Measurements from ENCODE around the gene MKX. TPM values are rescaled to one million over a fixed set of nuclear protein-coding genes. Genes with fewer than 3 reads are reported as not detected.

The MKX gene
- total and polyA plus RNA-seq, 9 of the 15 experiments (the other 6 are each of a cell fraction or from before 2014, with no cell fraction given) = 0.07 TPM; not detected in 7

DNA sequence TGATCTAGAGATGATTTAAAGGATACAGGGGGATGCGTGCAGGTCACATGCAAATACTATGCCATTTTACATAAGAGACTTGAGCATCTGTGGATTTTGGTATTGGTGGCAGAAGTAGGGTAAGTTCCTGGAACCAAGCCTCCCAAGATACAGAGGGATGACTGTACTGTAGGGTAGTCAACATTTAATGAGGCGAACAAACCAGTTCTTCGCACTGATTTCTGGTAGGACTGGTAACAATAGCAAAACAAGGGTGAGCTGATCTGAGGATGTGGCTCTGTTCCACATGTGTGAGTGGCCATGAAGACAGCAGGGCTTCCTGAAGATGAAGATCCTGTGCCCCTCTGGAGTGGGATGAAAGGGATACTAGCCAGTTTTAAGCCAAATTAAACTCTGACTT, 36.3 kb downstream of the MKX start:
- Histone ChIP-seq H3K4me3 (no peak overlapping the region), H4K20me1 (replicated peaks; ENCODE audit: control insufficient read depth, insufficient read depth, low read length) (no peaks in the 10 kb centered on the region), H3K9ac (ENCODE audit: insufficient read depth in 1 of 2, low read depth in 2 of 2, low read length in 2 of 2) (no peak overlapping the region), H3K79me2 (ENCODE audit: control insufficient read depth, insufficient read depth, low read length) (no peaks in the 10 kb centered on the region), H3K9me3 (replicated peaks; ENCODE audit: control insufficient read depth, insufficient read depth, low read depth, low read length) (no peaks in the 10 kb centered on the region), H3K9me1 (ENCODE audit: control insufficient read depth, insufficient read depth, low read length) (no peaks in the 10 kb centered on the region), H3K36me3 (ENCODE audit: control insufficient read depth, insufficient read depth, low read length) (no peaks in the 10 kb centered on the region), H3K4me1 (replicated peaks in 1 of 2; ENCODE audit: control insufficient read depth in 2 of 2, insufficient read depth in 2 of 2, low read length in 2 of 2) (no peaks in the 10 kb centered on the region), H3K27ac (ENCODE audit: extremely low read depth, low read depth, low read length) (no peak overlapping the region), H2AFZ (ENCODE audit: low read depth, low read length) (no peak overlapping the region), H3K27me3 (ENCODE audit: control insufficient read depth in 2 of 2, insufficient read depth in 2 of 2, low read length in 2 of 2) (peaks cover 0 to 4% of the 10 kb centered on the region in 2 experiments; a peak in 1 of 5 replicates), H3K4me2 (ENCODE audit: insufficient read depth, low read length) (no peak overlapping the region)
- no peak for TF ChIP-seq ZFX (CRISPR knock-in tag; IDR thresholded peaks at IDR 0.05)
- CTCF ChIA-PET (ENCODE audit: low intra/inter-chr PET ratio) = no interaction called here
- 0% methylated on average over 3 of the region's 3 CpGs for WGBS (ENCODE audit: insufficient coverage, low coverage, missing lambda C conversion rate)
- BruUV-seq (replicated peaks) = no TSS peak
- in situ Hi-C loops (cut with MboI) (no loop called here), intact Hi-C loops (cut with micrococcal nuclease) (no loop called here)
- POLR2A ChIA-PET = interaction anchor here (0.5 kb wide), 1 partner anchor 405 kb away, joined by 3 read pairs; no protein-coding TSS in a partner anchor
- DNase-seq (ENCODE audit: extremely low read depth in 1 of 4, low spot score in 3 of 4) = no peak
- FAIRE-seq = no peak
- no peak for ATAC-seq

DNA sequence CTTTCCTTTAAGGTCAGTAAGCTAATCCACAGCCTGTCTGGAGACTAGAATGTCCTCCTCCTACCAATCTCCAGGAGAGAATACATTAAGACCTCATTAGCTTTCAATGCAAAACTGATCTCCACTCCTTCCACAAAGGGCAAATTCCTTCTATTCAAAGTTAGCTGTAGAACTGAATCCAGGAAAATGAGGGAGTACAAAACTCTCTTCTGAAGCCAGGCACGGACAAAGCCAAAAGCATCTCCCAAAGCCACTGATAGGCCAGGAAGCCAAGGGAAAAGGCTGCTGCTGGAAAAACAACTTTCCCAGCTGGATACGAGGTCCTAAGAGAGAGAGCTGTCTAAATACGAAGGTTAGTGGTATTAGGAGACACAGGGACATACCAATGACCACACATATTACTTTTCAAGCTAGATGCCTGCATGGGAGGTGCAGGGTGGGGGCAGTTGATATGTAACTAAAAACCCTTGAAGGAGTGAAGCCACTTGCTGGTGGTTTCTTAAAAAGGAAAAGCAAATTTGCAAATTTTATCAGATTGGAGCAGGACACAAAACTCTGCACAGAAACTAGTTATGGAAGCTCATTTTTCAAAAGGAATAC, 43.6 kb downstream of the MKX start:
- no peaks in the 10 kb centered on the region for H3K79me2 ChIP-seq (ENCODE audit: control insufficient read depth, insufficient read depth, low read length)
- H2AFZ ChIP-seq (ENCODE audit: low read depth, low read length) = no peak overlapping the region
- no peaks in the 10 kb centered on the region; a peak in 1 of 5 replicates for H3K27me3 ChIP-seq (ENCODE audit: control insufficient read depth in 2 of 2, insufficient read depth in 2 of 2, low read length in 2 of 2)
- WGBS (ENCODE audit: insufficient coverage, low coverage, missing lambda C conversion rate) = 0% methylated on average over 3 of the region's 3 CpGs
- no TSS peak for BruUV-seq (replicated peaks)
- CTCF ChIA-PET (ENCODE audit: low intra/inter-chr PET ratio) = no interaction called here
- no peak overlapping the region for H3K9ac ChIP-seq (ENCODE audit: insufficient read depth in 1 of 2, low read depth in 2 of 2, low read length in 2 of 2)
- TF ChIP-seq ZNF445 (CRISPR knock-in tag; IDR thresholded peaks at IDR 0.05; ENCODE audit: low read depth) (no peak), MAFG (tag; conservative IDR thresholded peaks at IDR 0.05) (no peak), STAT5B (CRISPR knock-in tag; IDR thresholded peaks at IDR 0.05) (no peak), RCOR1 (IDR thresholded peaks at IDR 0.05; ENCODE audit: borderline replicate concordance in 1 of 2, low read depth in 2 of 2, low read length in 2 of 2) (no peak), E2F3 (CRISPR knock-in tag; IDR thresholded peaks at IDR 0.05) (no peak)
- TF ChIP-seq, protein P1, sequence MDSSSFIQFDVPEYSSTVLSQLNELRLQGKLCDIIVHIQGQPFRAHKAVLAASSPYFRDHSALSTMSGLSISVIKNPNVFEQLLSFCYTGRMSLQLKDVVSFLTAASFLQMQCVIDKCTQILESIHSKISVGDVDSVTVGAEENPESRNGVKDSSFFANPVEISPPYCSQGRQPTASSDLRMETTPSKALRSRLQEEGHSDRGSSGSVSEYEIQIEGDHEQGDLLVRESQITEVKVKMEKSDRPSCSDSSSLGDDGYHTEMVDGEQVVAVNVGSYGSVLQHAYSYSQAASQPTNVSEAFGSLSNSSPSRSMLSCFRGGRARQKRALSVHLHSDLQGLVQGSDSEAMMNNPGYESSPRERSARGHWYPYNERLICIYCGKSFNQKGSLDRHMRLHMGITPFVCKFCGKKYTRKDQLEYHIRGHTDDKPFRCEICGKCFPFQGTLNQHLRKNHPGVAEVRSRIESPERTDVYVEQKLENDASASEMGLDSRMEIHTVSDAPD (CRISPR knock-in tag; IDR thresholded peaks at IDR 0.05) = no peak
- TF ChIP-seq, protein P2, sequence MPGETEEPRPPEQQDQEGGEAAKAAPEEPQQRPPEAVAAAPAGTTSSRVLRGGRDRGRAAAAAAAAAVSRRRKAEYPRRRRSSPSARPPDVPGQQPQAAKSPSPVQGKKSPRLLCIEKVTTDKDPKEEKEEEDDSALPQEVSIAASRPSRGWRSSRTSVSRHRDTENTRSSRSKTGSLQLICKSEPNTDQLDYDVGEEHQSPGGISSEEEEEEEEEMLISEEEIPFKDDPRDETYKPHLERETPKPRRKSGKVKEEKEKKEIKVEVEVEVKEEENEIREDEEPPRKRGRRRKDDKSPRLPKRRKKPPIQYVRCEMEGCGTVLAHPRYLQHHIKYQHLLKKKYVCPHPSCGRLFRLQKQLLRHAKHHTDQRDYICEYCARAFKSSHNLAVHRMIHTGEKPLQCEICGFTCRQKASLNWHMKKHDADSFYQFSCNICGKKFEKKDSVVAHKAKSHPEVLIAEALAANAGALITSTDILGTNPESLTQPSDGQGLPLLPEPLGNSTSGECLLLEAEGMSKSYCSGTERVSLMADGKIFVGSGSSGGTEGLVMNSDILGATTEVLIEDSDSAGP (CRISPR knock-in tag; IDR thresholded peaks at IDR 0.05) = no peak
- H3K4me2 ChIP-seq (ENCODE audit: insufficient read depth, low read length) = no peak overlapping the region
- H3K9me1 ChIP-seq (ENCODE audit: control insufficient read depth, insufficient read depth, low read length) = no peaks in the 10 kb centered on the region
- H3K36me3 ChIP-seq (ENCODE audit: control insufficient read depth, insufficient read depth, low read length) = no peaks in the 10 kb centered on the region
- FAIRE-seq (no peak), ATAC-seq (no peak), DNase-seq (ENCODE audit: extremely low read depth in 1 of 4, low spot score in 3 of 4) (no peak)
- H3K4me1 ChIP-seq (replicated peaks in 1 of 2; ENCODE audit: control insufficient read depth in 2 of 2, insufficient read depth in 2 of 2, low read length in 2 of 2) = no peaks in the 10 kb centered on the region
- intact Hi-C loops (cut with micrococcal nuclease) = no loop called here
- POLR2A ChIA-PET = no interaction called here
- no peaks in the 10 kb centered on the region; the same call in 1 of the 2 replicates for H4K20me1 ChIP-seq (replicated peaks; ENCODE audit: control insufficient read depth, insufficient read depth, low read length)
- in situ Hi-C loops (cut with MboI) = no loop called here
- H3K27ac ChIP-seq (ENCODE audit: extremely low read depth, low read depth, low read length) = no peak overlapping the region
- no peak overlapping the region for H3K4me3 ChIP-seq
- H3K9me3 ChIP-seq (replicated peaks; ENCODE audit: control insufficient read depth, insufficient read depth, low read depth, low read length) = no peaks in the 10 kb centered on the region
